GM12872 (cell line): ENCODE measurements around the gene TMEM208.

ENCODE experiments used
- TF ChIP-seq, protein P1 (sequence below): IDR thresholded peaks from 3 replicates; pipeline ENCODE4 v1.5.1; 2011; ENCODE audit warnings: low read depth, mild to moderate bottlenecking, low read length, moderate library complexity; ENCODE audit not compliant: insufficient read depth

The TMEM208 gene

DNA sequence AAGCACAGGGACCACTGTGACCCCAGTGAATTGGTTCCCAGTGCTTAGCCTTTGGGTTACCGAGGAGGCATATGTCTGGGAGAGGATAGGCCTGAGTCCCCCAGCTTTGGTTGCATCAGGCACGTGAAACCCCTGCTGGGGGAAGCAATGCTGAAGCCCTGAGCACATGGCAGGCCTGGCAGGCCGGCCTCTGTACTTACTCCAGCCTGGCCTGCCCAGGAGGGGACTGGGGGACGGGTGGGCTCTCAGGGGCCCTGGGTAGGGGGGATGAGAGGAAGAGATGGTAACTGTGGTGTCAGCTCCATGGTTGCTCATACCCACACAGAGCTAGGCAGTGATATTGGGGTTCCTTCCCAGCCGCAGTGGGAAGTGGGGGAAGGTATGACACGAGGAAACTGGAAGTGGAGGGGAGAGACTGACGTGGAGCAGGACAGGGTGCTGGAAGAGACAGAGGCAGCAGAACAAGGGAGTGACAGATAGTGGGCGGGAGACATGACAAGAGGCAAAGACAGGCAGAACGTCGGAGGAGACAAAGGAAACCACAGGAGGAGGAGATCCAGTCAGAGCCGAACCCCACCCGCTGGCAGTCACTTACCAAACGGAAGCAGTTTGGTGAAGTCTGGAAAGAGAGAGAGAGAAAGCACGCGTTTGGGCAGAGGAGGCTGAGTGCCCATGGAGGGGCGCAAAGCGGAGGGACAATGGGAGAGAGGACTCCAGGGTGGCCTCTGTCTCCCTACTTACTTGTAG is 9.1 kb downstream of the TMEM208 start:
- TF ChIP-seq, protein P1, sequence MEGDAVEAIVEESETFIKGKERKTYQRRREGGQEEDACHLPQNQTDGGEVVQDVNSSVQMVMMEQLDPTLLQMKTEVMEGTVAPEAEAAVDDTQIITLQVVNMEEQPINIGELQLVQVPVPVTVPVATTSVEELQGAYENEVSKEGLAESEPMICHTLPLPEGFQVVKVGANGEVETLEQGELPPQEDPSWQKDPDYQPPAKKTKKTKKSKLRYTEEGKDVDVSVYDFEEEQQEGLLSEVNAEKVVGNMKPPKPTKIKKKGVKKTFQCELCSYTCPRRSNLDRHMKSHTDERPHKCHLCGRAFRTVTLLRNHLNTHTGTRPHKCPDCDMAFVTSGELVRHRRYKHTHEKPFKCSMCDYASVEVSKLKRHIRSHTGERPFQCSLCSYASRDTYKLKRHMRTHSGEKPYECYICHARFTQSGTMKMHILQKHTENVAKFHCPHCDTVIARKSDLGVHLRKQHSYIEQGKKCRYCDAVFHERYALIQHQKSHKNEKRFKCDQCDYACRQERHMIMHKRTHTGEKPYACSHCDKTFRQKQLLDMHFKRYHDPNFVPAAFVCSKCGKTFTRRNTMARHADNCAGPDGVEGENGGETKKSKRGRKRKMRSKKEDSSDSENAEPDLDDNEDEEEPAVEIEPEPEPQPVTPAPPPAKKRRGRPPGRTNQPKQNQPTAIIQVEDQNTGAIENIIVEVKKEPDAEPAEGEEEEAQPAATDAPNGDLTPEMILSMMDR: no peak

DNA sequence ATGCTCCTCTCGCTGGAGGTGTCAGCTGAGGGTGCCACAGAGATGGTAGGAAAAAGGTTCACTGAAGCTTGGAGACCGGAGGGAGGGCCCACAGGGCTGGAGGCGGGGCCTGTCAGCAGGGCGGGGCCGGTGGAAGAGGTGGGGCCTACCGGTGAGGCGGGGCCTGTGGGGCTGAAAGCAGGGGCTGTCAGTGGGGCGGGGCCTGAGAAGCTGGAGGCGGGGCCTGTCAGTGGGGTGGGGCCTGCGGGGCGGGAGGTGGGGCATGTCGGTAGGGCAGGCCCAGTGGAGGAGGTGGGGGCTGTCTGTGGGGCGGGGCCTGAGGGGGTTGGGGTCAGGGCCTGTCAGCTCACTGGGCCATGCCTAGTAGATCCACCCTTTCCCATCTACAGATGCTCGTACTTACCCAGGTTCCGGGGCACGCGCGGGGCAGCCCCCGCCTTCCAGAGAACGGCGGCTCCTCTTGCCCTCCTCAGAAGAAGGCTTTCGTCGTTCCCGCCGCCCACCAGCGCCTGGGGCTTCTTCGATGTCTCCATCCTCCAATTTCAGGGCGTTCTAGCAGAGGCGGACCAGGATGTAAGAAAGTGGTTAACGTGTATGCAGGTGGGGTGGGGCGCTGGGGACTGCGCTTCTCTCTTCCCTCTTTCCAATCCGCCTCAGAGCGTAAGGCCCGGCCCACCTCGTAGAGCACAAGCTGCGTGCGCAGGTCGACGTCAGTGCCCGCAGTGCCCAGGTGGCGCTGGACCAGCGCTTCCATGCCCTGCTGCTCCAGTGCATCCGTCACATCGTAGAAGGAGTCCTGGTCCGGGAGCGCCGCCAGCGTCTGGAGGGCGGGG is 9.8 kb downstream of the TMEM208 start:
- TF ChIP-seq, protein P1: no peak

DNA sequence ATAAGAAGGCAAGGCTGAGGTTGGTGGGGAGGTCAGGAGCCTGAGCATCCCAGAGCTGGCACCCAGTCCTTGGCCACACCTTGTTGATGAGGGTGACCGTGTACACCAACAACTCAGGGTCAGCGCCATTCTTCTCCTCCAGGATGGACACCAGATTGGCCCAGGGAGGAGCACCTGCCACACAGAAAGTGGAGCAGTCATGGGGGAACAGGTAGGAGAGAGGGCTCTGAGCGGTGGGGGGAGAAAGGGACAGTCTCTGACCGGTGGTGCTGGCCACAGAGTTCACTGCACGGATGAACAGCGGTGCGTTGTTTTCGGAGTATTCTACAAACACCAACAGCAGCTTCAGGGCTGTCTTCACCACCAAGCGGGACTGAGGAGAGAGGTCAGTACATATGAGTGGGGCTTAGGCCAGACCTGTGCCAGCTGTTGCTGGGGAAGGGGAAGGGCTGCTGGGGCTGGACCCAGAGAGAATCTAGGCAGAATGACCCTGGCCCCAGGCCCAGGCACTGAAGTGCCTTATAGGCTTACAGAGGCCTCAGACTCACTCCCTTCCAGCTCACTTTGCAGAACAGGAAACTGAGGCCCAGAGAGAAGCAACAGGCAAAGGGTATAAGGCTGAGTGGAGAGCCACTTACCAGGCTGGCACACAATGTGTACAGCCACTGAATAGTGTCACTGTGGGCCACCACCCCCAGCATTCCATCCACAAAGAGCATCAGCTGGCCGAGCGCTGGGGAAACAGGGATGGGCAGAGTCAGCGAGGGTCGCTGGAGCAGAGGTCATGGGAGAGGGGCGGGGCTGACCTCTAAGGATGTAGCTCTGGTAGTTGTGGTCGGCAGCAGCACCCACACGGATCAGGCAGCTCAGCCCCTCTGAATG is 10.7 kb downstream of the TMEM208 start:
- TF ChIP-seq, protein P1: no peak

DNA sequence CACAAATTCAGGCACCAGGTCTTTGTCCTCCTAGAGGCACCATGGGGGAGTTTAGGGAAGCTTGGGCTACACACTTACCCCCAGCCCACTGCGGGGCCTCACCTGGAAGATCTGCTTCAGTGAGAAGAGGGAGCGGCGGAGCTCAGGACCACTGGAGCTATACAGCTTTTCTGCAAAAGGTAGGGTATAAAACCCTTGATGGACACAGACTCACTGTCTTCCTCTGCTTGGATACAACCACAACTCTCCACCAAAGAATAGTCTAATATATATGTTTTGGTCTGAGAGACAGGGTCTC is 11.3 kb downstream of the TMEM208 start:
- TF ChIP-seq, protein P1: no peak

DNA sequence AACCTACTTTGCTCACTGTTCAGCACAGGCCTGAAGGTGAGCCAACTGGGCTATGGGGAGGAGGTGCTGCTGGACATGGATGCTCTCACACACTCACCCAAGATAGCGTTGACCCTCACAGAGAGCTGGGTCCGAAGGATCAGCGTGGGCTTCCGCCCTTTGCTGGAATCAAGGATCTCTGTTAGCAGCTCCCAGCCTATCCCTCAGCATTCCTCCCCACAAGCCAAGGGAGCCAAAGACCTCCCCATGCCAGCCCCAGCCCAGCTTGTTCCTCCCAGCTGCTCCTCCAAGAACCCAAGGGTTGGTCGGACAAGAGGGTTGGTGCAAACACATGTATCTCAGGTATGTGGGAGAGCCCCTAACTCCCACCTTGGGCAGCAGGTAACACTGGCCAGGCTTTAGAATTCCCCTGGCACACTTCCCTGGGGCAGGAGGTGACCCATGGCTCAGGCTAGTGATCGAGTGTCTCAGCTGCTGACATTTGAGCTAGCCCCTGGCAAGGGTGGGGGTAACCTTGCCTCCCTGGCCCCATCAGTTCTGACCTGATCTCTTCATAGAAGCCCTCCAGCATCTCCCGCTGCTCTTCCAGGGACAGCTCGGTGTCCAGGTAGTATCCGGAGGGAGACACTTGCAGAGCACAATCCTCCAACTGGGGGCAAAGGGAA is 12.0 kb downstream of the TMEM208 start:
- TF ChIP-seq, protein P1: no peak

DNA sequence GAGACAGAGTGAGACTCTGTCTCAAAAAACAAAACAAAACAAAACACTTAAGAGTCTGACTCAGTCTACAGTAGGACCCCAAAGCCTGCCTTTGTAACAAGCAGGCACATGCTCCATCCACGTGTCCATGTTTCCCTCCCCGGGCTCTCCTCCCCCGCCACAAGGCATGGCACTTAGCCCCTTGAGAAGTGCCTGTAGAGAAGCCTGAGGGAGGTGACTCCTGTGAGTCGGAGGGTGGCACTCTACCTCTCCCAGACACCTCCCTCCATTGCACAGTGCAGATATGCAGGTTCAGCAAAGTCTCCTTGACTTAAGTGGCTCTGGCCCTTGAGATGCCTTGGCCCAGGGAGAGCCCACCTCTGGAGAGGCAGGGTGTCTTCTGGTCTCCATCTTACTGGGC is 13.6 kb downstream of the TMEM208 start:
- TF ChIP-seq, protein P1: no peak
